Stimulated activated CD4-positive, alpha-beta T cell treated with anti-CD3 and anti-CD28 coated beads, Interleukin-15, amount 100 ng/mL, for 48 hours (primary cell): Measurements from ENCODE around the gene PDRG1.

ENCODE experiments used
- DNase-seq, 2 donors: peaks; one replicate each; pipeline ENCODE4 v3.0.0-alpha.2; 2020; ENCODE audit warnings: low read depth in 2 of 2

Gene PDRG1

GRCh38 chr20:31907046-31907445 is 44.8 kb downstream of the PDRG1 start:
- no peak for DNase-seq

GRCh38 chr20:31906001-31906400 is 45.8 kb downstream of the PDRG1 start:
- no peak for DNase-seq

- DNase-seq, result no peak
Measured at GRCh38 chr20:31903627-31904386, 48.0 kb downstream of the PDRG1 start.

- DNase-seq, result no peak
Measured at GRCh38 chr20:31901615-31902014, 50.2 kb downstream of the PDRG1 start.

- DNase-seq, result no peak
Measured at GRCh38 chr20:31897541-31897940, 54.3 kb downstream of the PDRG1 start.

GRCh38 chr20:31896049-31896448 is 55.8 kb downstream of the PDRG1 start:
- no peak for DNase-seq

- no peak for DNase-seq
Measured at GRCh38 chr20:31894980-31895675, 56.7 kb downstream of the PDRG1 start.
